T-cell (primary cell): ENCODE measurements around the gene SERPINF2. TPM values are rescaled to one million over a fixed set of nuclear protein-coding genes. Genes with fewer than 3 reads are reported as not detected.
"Not testable (repeated sequence)": the region's sequence is repeated elsewhere in the genome, so short reads cannot be mapped to it uniquely, and the experiment has no call there.

Source experiments
- ATAC-seq, 4 experiments: fragments of 200-7000 bp in 3 of 4; fragments of 150-1000 bp in 1 of 4; cut with Tn5 transposase; replicated peaks in 1 of 4; 1 replicate in 3 of 4; 2 replicates in 1 of 4; pipeline ENCODE4 v1.10.0; 2021; ENCODE audit warnings: moderate library complexity in 3 of 4, mild to moderate bottlenecking in 2 of 4, moderate number of reproducible peaks in 1 of 4
- CTCF ChIA-PET, 2 donors: fragments of 300-600 bp; sonication (Branson Sonifier 250); formaldehyde crosslinking; loops; one replicate each; lab custom pipeline; 2022; ENCODE audit warnings: antibody characterized with exemption in 2 of 2; lab: Charles Lee
- POLR2A ChIA-PET, 2 donors: fragments of 300-600 bp; sonication (Branson Sonifier 250); formaldehyde crosslinking; loops; one replicate each; lab custom pipeline; 2022; ENCODE audit warnings: antibody characterized with exemption in 2 of 2; lab: Charles Lee
- DNase-seq, 35 experiments: peaks; one replicate each; pipeline versions ENCODE4 v3.0.0 to v3.0.0-alpha.2; 2013 to 2023
- H3K27ac ChIP-seq: one replicate; pipeline ENCODE4 v1.5.1; 2013; ENCODE audit warnings: low read length
- H3K27me3 ChIP-seq, 2 experiments: replicated peaks in 1 of 2; 1 replicate in 1 of 2; 2 replicates in 1 of 2; pipeline versions ENCODE4 v1.6.1 to v1.7.0; 2013; ENCODE audit warnings: low read length in 1 of 2, mixed read lengths in 1 of 2; ENCODE audit not compliant: control insufficient read depth in 2 of 2, insufficient read depth in 2 of 2; ENCODE audit errors: extremely low read depth in 1 of 2
- H3K36me3 ChIP-seq, 2 donors: 1 replicate in 1 of 2; 2 replicates in 1 of 2; pipeline versions ENCODE4 v1.6.1 to v1.7.0; 2013; ENCODE audit warnings: low read length in 1 of 2; ENCODE audit not compliant: control insufficient read depth in 2 of 2, insufficient read depth in 1 of 2; ENCODE audit errors: extremely low read depth in 1 of 2
- H3K4me1 ChIP-seq, 2 experiments: 1 replicate in 1 of 2; 2 replicates in 1 of 2; pipeline versions ENCODE4 v1.6.1 to v1.7.0; 2013; ENCODE audit warnings: low read length in 2 of 2, mixed read lengths in 1 of 2; ENCODE audit not compliant: insufficient read depth in 2 of 2, control insufficient read depth in 1 of 2; ENCODE audit errors: extremely low read depth in 1 of 2
- H3K4me3 ChIP-seq, 2 donors: 1 replicate in 1 of 2; 2 replicates in 1 of 2; pipeline versions ENCODE4 v1.5.1 to v1.7.0; 2013; ENCODE audit warnings: mild to moderate bottlenecking in 2 of 2, low read length in 1 of 2, moderate library complexity in 1 of 2; ENCODE audit not compliant: control insufficient read depth in 1 of 2; ENCODE audit errors: extremely low read depth in 1 of 2
- H3K9me3 ChIP-seq: 2 replicates; pipeline ENCODE4 v1.7.0; 2013
- H3K27ac Mint-ChIP-seq, 2 donors: one replicate each; pipeline ENCODE4 v1.8.0; 2020 to 2021; ENCODE audit warnings: mild to moderate bottlenecking in 2 of 2, mixed read lengths in 2 of 2
- H3K27me3 Mint-ChIP-seq, 2 donors: one replicate each; pipeline ENCODE4 v1.8.0; 2021 to 2022; ENCODE audit warnings: mixed read lengths in 2 of 2
- H3K36me3 Mint-ChIP-seq: one replicate; pipeline ENCODE4 v1.8.0; 2021; ENCODE audit warnings: mixed read lengths
- H3K4me1 Mint-ChIP-seq, 3 donors: one replicate each; pipeline ENCODE4 v1.8.0; 2020 to 2022; ENCODE audit warnings: mixed read lengths in 3 of 3, mild to moderate bottlenecking in 1 of 3
- H3K4me3 Mint-ChIP-seq, 3 donors: one replicate each; pipeline ENCODE4 v1.8.0; 2020 to 2022; ENCODE audit warnings: mild to moderate bottlenecking in 3 of 3, mixed read lengths in 3 of 3, moderate library complexity in 3 of 3
- H3K9me3 Mint-ChIP-seq, 3 donors: one replicate each; pipeline ENCODE4 v1.8.0; 2020 to 2022; ENCODE audit warnings: mixed read lengths in 3 of 3
- WGBS: methylation state at CpG from one replicate; pipeline ENCODE4 v1.1.5; 2013; ENCODE audit warnings: missing lambda C conversion rate; ENCODE audit not compliant: insufficient coverage; 5-methylcytosine and 5-hydroxymethylcytosine counted together
- total RNA-seq, 35 experiments: library from RNA in 6 of 35; stranded (reverse) in 6 of 35; fragments of 120-200 nt in 1 of 35; gene quantifications; one replicate each; pipeline versions ENCODE4 v1.2.1 to v1.2.4 and lab custom pipeline; 2013 to 2026

The SERPINF2 gene
- total RNA-seq, 5 donors from 2014 or later (not counting 1 experiment from before 2014, with no cell fraction given): 0.86 to 2.9 (median 1.4) TPM

DNA sequence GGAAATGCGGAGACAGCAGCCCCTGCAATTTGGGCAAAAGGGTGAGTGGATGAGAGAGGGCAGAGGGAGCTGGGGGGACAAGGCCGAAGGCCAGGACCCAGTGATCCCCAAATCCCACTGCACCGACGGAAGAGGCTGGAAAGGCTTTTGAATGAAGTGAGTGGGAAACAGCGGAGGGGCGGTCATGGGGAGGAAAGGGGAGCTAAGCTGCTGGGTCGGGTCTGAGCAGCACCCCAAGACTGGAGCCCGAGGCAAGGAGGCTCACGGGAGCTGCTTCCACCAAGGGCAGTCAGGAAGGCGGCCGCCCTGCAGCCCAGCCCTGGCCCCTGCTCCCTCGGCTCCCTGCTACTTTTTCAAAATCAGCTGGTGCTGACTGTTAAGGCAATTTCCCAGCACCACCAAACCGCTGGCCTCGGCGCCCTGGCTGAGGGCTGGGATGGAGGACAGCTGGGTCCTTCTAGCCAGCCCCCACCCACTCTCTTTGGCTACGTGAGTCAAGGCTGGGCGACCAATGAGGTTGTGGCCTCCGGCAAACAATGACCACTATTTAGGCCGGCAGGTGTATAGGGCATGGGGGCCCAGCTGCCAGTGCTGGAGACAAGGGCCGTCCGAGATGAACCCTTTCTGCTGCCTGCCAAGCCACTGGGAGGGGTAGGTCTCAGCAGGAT lies 19.7 kb downstream of the SERPINF2 start:
- ATAC-seq (no peak), DNase-seq (no peak)
- Mint-ChIP-seq H3K27ac (peak overlapping the region; percentile 97 to 98), H3K36me3 (no peaks in the 10 kb centered on the region), H3K27me3 (no peaks in the 10 kb centered on the region), H3K9me3 (no peaks in the 10 kb centered on the region), H3K4me1 (peaks cover 42 to 46% (median 44%) of the 10 kb centered on the region in 3 donors), H3K4me3 (peak overlapping the region in 1 of 3 donors; percentile 74)
- Histone ChIP-seq H3K9me3 (no peaks in the 10 kb centered on the region), H3K27ac (peak overlapping the region; percentile 78), H3K4me3 (no peak overlapping the region), H3K4me1 (peaks cover 23 to 49% of the 10 kb centered on the region in 2 experiments), H3K27me3 (no peaks in the 10 kb centered on the region), H3K36me3 (no peaks in the 10 kb centered on the region)
- WGBS: 87% methylated on average over 16 of the region's 21 CpGs
- ChIA-PET CTCF (interaction anchor here in 1 of 2 donors (0.5 kb wide), 1 partner anchor 9 kb away, joined by 5 read pairs; no protein-coding TSS in a partner anchor), POLR2A (no interaction called here)

- DNase-seq: peak in 3 of 35 experiments; percentile 14 to 37 (median 25)
- H3K4me3 Mint-ChIP-seq: peak overlapping the region; percentile 17 to 74 (median 51)
- H3K36me3 ChIP-seq: no peaks in the 10 kb centered on the region
- POLR2A ChIA-PET: interaction anchor here in 1 of 2 donors (0.9 kb wide), 1 partner anchor 8 kb away, joined by 3 read pairs; no protein-coding TSS in a partner anchor
- CTCF ChIA-PET: interaction anchor here in 1 of 2 donors (0.5 kb wide), 1 partner anchor 8 kb away, joined by 5 read pairs; no protein-coding TSS in a partner anchor
- peaks cover 48 to 52% (median 50%) of the 10 kb centered on the region in 3 donors for H3K4me1 Mint-ChIP-seq
- WGBS: 84% methylated on average over 8 of the region's 22 CpGs
- no peaks in the 10 kb centered on the region for H3K9me3 ChIP-seq
- peak in 1 of 4 experiments; percentile 13 for ATAC-seq
- H3K9me3 Mint-ChIP-seq: no peaks in the 10 kb centered on the region
- no peaks in the 10 kb centered on the region for H3K27me3 ChIP-seq
- no peaks in the 10 kb centered on the region for H3K36me3 Mint-ChIP-seq
- H3K4me1 ChIP-seq: peaks cover 23 to 49% of the 10 kb centered on the region in 2 experiments
- peak overlapping the region; percentile 97 to 98 for H3K27ac Mint-ChIP-seq
- H3K27me3 Mint-ChIP-seq: no peaks in the 10 kb centered on the region
- H3K27ac ChIP-seq: peak overlapping the region; percentile 78
- H3K4me3 ChIP-seq: no peak overlapping the region
Observed at GRCh38 chr17:1762901-1763898, 20.5 kb downstream of the SERPINF2 start.

DNA sequence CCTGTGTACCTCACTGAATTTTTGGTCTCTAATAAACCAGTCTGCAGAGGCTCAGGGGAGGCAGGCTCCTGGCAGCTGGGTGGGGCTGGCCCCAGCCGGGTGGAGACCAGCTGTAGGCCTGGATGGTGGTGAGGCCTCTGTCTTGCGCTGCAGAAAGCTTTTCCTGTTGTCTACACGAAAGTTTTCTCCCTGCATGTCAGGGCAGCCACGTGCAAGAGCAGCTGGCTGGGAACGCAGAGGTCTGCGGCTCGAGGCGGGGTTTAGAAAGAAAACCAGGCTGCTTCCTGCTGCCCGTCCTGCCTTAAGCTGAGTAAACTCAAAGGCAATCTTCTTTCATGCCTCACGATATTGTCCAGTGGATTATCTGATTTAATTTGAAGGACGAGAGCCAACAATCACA lies 21.6 kb downstream of the SERPINF2 start:
- ATAC-seq (peak; percentile 95 to 99 (median 97)), DNase-seq (peak in 34 of 35 experiments; percentile 36 to 85 (median 61))
- Histone ChIP-seq H3K9me3 (no peaks in the 10 kb centered on the region), H3K4me3 (no peak overlapping the region), H3K27me3 (no peaks in the 10 kb centered on the region), H3K27ac (peak overlapping the region; percentile 78), H3K4me1 (peaks cover 24 to 50% of the 10 kb centered on the region in 2 experiments), H3K36me3 (no peaks in the 10 kb centered on the region)
- H3K27me3 Mint-ChIP-seq: no peaks in the 10 kb centered on the region
- H3K36me3 Mint-ChIP-seq: no peaks in the 10 kb centered on the region
- peak overlapping the region; percentile 37 to 74 (median 51) for H3K4me3 Mint-ChIP-seq
- WGBS: 0% methylated on average over 8 of the region's 11 CpGs
- peak overlapping the region; percentile 97 to 98 for H3K27ac Mint-ChIP-seq
- ChIA-PET CTCF (interaction anchor here in 1 of 2 donors (0.5 kb wide), 1 partner anchor 20 kb away, joined by 3 read pairs; no protein-coding TSS in a partner anchor), POLR2A (interaction anchor here in 1 of 2 donors (0.6 to 0.9 kb wide), 3 partner anchors 9 to 203 kb away, joined by 3 to 7 read pairs (median 3); no protein-coding TSS in a partner anchor)
- peaks cover 44 to 49% (median 47%) of the 10 kb centered on the region in 3 donors for H3K4me1 Mint-ChIP-seq
- no peaks in the 10 kb centered on the region for H3K9me3 Mint-ChIP-seq

DNA sequence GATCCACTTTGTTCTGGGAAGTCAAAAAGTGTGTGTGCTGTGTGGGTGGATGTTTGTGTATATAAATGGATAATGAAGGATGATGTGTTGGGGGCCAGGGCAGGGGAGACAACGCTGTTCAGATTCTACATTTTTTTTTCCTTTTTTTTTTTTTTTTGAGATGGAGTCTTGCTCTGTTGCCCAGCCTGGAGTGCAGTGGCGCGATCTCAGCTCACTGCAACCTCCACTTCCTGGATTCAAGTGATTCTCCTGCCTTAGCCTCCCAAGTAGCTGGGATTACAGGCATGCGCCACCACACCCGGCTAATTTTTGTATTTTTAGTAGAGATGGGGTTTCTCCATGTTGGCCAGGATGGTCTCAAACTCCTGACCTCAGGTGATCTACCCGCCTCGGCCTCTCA lies 22.0 kb downstream of the SERPINF2 start:
- POLR2A ChIA-PET: interaction anchor here (0.6 to 0.8 kb wide), 3 partner anchors 39 to 204 kb away, joined by 3 to 7 read pairs (median 7); no protein-coding TSS in a partner anchor
- no CpG with 5 or more reads among the region's 7 CpGs for WGBS
- peaks cover 49 to 53% (median 52%) of the 10 kb centered on the region in 3 donors for H3K4me1 Mint-ChIP-seq

DNA sequence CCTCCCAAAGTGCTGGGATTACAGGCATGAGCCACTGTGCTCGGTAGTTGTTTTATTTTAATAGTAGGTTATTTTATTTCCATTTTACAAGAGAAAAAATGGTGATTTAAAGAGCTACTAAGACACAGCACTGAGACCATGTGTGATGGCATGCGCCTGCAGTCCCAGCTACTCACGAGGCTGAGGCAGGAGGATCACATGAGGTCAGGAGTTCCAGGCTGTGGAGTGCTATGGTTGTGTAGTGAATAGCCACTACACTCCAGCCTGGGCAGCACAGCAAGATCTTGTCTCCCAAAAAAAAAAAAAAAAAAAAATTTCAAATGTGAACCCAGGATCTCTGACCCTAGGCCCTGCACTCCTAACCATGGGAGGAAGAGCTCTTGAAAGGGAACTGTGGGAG lies 22.9 kb downstream of the SERPINF2 start:
- Histone ChIP-seq H3K27ac (no peak overlapping the region), H3K36me3 (no peaks in the 10 kb centered on the region), H3K4me1 (peaks cover 29 to 60% of the 10 kb centered on the region in 2 experiments), H3K27me3 (peaks cover 0 to 5% of the 10 kb centered on the region in 2 experiments), H3K4me3 (no peak overlapping the region), H3K9me3 (no peaks in the 10 kb centered on the region)
- POLR2A ChIA-PET: interaction anchor here (0.7 kb wide), 2 partner anchors 47 to 163 kb away, joined by 6 to 7 read pairs; no protein-coding TSS in a partner anchor
- Mint-ChIP-seq H3K27me3 (no peaks in the 10 kb centered on the region), H3K27ac (peak overlapping the region; percentile 55 to 79), H3K4me3 (no peak overlapping the region), H3K4me1 (peaks cover 54 to 58% (median 54%) of the 10 kb centered on the region in 3 donors), H3K36me3 (no peaks in the 10 kb centered on the region), H3K9me3 (no peaks in the 10 kb centered on the region)
- no CpG with 5 or more reads among the region's 3 CpGs for WGBS
- CTCF ChIA-PET: interaction anchor here (0.5 to 0.7 kb wide), 5 partner anchors 16 to 225 kb away, joined by 3 to 8 read pairs (median 5); no protein-coding TSS in a partner anchor
- ATAC-seq: no peak
- DNase-seq: no peak

More for the DNA sequence above, 22.0 kb downstream of the SERPINF2 start:
- H3K27ac Mint-ChIP-seq: peak overlapping the region; percentile 97 to 98
- peak overlapping the region; percentile 78 for H3K27ac ChIP-seq
- not testable (repeated sequence) for H3K4me3 ChIP-seq, H3K9me3 ChIP-seq, H3K36me3 Mint-ChIP-seq, H3K9me3 Mint-ChIP-seq, DNase-seq, H3K36me3 ChIP-seq, H3K27me3 ChIP-seq, H3K27me3 Mint-ChIP-seq
- CTCF ChIA-PET: interaction anchor here in 1 of 2 donors (0.5 kb wide), 1 partner anchor 20 kb away, joined by 3 read pairs; no protein-coding TSS in a partner anchor
- ATAC-seq: peak in 2 of 4 experiments; percentile 3 to 21
- H3K4me1 ChIP-seq: peaks cover 27 to 55% of the 10 kb centered on the region in 2 experiments
- peak overlapping the region; percentile 37 to 74 (median 51) for H3K4me3 Mint-ChIP-seq
